Kasumi-1 (cell line): ENCODE data around the gene TMEM52.
A peak's percentile ranks its signal among the peaks of the same experiment; 100 is the strongest.
"Not testable (repeated sequence)": the region's sequence is repeated elsewhere in the genome, so short reads cannot be mapped to it uniquely, and the experiment has no call there.

Source experiments
- DNase-seq, 2 experiments: peaks; one replicate each; lab custom pipeline; 2025; lab: John Stamatoyannopoulos, UW

Gene TMEM52

DNA sequence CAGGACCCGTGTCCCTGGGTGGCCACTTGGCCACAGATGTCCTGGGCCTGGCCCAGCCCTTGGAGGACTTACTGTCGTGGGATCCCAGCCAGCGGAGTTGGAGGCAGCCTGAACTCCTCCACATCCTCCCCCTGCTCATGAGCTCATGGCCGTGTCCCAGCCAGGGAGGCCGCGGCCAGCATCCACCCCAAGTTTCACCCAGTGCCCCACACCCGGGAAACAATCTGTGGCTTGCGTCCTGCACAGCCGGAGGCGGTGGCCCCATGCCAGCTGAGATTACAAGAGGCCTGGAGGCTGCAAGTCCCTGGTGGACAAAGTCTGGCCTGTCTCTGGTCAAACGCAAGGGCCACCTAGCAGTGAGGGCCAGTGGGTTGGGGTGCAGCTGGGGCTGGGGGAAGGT lies 27.5 kb upstream of the TMEM52 start:
- DNase-seq, result no peak

DNA sequence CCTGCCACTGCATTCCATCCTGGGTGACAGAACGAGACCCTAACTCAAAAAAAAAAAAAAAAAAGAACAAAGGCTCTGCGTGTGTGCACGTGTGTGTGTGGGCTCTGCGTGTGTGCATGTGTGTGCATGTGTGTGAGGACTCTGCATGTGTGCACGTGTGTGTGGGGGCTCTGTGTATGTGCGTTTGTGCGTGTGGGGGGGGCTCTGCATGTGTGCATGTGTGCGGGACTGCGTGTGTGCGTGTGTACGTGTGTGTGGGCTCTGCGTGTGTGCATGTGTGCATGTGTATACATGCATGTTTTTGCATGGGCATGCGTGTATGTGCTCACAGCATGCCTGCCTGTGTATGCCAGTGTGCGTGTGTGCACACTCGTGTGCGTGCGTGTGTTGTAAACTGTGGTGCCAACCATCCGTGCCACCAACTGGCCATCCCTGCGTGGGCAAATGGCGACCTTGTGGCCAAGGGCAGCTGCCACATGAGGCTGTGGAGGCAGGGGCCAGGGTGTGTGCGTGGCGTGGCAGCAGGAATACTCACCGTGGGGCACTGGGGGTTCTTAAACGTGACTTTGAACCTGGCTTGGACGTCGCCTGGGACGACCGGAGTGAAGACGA lies 26.8 kb upstream of the TMEM52 start:
- DNase-seq, result no peak

DNA sequence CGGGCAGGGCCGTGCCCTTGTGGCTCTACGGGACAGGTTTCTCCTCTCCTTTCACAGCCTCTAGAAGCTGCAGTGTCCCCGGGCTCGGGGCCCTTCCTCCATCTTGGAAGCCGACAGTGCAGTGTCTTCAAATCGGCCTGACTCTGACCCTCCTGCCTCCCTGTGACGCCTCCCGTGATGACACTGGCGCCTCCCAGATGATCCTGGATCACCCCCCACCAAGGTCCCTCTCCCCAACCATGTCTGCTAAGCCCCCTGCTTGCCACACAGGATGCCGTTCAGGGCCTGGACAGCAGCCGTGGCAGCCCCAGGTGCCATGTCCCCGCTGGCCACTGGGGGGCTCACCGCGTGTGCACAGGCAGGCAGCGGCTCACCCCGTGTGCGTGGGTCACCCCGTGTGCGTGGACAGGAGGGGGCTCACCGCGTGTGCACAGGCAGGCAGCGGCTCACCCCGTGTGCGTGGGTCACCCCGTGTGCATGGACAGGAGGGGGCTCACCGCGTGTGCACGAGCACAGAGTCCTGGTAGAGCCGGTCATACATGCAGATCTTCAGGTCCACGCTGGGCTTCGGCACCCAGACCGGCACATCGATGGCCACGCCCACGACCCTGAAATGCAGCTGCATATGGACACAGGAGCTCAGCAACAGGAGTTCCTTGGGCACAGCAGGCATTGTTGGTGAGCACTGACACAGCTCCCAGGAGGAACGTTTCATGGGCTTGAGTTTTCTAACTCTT lies 24.9 kb upstream of the TMEM52 start:
- peak in 1 of 2 experiments; percentile 24 for DNase-seq

DNA sequence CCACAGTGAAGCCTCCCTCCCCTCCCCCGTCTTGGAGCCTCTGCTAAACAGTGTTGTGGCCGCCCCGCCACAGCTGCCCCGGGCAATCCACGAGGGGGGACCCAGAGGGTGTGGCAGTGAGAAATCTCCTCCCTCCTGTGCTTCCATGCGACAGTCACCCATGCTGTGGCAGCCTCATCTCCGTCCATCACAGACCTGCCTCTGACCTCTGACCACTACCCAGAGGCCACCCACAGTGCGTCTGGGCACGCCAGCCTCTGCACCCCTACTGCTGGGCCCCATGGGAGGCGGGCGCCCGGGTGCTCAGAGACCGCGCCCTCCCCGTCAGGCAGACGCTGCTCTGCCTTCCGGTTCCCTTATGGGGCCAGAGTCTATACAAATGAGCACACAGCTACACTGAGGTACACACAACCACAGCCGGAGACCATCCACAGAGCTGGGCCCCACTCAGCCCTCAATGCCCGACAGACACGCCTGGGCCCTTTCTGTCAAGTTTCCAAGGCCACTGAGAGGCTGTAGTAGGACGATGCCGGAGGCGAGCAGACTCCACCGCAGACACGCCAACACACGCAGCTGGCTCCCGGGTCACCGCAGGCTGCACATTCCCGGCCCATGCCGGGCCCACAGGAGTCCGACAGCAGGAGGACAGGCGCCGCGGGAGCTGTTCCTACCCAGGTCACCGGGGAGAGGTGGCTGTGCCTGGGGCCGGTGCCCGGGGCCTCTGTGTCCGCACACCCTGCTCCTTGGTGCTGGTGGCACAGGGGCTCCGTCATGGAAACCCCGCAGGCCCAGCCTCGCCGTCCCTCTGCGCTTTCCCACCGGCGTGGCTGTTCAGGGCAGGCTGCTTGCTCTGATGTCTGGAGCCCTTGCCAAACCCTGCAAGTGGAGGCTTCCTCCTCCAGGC lies 23.9 kb upstream of the TMEM52 start:
- no peak for DNase-seq

DNA sequence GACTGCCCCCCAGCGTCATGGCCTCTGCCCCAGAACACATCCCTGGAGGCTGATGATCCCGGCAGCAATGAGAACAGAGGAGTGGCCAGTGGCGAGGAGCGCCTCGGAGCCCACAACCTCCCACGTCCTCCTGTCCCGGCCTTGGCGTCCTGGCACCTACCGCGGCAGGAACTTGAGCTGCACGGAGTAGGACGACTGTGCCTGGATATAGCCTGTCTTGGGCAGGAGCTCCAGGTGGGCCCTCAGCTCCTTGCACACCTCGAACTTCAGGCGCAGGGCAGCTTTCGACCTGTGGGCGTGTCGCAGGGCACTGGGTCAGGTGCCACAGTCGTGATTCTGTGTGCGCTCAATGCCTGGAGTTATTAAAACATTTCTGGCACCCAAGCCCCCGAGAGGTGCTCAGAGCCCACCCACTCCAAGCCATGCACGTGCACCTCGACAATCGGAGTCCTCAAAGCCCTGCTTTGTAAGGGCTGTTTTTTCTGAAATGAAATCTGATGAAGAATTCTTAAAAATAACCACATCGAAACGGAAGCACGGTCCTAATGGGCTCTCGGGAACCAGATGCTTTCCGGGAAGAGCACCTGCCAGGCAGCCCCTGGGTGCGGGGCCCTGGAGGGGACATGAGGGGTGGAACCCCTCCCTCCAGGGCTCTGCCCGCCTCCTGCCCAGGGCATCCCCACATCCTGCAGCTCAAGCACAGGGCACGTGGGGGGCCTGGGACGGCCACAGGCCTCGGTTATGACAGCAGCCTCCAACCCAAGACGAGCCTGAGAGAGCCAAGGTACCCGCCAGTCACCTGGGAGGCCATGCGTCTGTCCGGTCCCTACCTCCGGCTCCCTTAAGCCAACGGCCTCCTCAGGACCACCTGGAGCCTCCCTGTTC lies 23.0 kb upstream of the TMEM52 start:
- no peak for DNase-seq

DNA sequence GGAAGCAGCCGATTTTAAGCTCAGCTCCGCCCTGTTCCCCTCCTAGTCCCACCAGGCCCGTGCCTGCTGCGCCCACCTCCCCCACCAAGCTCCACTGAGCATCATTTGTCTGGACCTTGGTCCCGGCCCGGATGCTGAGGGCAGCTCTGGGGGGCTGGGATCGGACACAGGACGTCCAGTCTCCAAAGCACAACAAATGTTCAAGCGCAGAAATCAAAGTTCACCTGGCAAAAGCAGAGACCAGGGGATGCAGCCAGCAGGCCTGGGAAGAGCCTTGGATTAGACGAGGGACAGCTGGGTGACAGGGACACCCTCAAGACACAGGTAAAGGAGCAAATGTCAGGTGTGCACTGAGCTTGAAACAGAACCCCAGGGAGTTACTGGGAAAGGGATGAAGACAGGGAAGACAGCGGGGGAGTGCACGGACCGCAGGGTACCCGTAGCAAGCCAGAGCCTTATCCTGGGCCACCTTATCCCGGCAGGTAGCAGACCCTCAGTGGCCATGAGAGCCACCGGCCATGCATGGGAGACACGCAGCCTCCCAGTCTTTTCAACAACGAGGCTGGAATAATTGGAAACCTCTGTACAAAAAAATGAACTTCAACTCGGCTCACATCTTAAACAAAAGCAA lies 22.2 kb upstream of the TMEM52 start:
- no peak for DNase-seq

DNA sequence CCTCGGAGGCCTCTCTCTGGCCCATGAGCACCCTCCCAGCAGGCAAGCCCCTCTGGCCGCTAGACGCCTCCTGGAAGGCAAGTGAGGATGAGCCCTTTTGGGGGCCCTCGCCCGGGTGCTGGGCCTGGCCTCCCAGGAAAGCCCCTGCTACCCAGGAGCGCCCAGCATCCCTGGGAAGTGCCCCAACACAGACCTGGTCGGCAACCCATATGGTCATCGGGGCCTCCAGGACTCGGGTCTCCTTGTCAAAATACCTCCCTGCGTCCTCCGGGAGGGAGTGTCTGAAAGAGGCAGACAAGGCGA lies 21.0 kb upstream of the TMEM52 start:
- DNase-seq, result no peak

DNA sequence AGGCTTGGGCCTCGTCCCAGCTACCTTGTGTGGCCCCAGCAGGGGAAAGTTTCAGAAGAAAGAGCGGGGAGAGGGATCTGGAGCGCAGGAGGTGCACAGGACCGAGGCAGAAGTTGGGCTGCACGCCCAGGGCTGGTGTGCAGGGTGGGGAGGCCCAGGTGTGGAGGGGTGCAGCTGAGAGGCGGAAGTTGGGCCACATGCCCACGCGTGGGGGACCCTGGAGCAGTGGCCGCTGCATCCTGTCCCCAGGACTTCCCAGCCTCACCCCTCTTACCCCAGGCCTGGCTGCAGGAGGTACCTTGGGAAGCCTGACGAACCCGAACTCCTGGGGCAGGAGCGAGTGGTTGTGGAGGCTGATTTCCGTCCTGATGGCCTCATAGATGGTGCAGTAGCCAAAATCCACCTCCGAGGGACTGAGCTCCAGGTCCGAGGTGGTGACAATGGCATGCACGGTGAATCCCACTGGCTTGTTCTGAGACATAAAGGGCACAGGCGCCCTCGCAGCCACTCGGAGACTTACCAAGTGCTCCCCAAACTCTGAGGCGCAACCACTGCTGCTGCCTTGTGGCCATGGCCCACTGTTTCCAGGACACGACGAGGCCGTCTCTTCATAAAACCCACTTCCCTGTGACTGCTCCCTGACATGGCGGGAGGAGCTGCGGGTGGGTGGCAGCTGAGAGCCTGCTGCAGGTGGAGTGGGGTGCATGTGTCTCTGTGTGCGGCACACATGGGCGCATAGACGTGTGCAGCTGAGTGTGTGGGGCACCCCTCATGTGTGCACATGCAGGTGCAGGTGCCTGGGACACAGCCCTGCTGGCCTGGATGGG lies 20.4 kb upstream of the TMEM52 start:
- DNase-seq, result no peak

DNA sequence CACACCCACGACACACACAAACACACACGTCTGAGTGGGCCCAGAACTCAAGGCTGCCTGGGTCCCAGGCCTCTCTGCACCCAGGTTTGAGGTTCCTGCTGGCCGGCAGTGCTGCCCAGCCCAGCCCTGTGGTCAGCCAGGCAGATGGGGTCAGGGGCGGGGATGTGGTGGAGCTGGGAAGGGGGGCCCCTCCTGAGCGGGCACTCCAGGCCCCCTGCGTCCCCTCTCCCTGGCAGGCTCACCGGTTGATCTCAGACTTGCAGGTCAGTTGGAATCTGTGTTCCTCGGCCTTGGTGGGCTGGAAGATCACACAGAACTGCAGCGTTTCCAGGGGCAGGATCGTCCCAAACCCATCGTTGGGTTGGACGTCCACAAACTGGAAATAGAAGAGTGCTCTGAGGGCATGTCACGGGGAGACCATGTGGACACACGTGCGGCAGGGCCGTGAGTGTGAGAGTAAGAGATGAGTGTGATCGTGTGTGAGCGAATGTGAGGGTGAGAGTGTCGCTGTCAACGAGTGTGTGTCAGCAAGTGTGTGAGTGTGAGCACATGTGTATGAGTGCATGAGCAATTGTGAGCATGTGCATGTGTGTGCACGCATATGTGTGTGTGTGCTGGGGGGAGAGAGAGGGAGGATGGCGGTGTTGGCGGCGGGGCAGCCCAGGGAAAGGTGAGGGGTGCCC lies 19.7 kb upstream of the TMEM52 start:
- DNase-seq, result no peak

DNA sequence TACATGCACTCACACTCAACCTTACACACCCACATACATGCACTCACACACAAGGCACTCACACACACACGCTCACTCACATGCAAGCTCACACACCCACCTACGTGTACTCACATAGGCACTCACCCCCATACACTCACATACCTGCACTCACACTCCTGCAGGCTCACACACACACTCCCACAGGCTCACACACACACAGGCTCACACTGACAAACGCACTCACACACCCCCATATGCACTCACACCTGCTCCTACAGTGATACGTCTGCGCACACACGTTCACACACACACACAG lies 19.1 kb upstream of the TMEM52 start:
- no peak for DNase-seq

DNA sequence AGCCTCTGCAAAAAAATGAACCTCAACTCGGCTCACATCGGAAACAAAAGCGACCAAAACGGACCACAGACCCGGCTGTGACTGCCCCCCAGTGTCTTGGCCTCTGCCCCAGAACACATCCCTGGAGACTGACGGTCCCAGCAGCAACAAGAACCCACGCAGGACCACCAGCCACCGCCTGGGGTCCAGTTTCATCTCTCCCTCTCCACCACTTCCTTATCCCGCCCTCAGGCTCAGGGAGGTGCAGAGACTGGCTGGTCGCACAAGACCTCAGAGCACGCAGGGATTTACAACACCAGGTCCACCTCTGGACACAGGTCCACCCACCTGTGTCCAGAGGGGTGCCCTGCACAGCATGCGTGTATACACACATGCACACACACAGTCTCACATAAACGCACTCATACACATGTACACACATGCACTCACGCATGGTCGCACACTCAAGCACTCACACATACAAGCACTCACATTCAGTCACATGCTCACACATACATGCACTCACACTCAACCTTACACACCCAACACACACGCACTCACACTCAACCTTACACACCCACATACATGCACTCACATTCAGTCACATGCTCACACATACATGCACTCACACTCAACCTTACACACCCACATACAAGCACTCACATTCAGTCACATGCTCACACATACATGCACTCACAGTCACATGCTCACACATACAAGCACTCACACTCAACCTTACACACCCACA lies 18.6 kb upstream of the TMEM52 start:
- DNase-seq, result no peak

DNA sequence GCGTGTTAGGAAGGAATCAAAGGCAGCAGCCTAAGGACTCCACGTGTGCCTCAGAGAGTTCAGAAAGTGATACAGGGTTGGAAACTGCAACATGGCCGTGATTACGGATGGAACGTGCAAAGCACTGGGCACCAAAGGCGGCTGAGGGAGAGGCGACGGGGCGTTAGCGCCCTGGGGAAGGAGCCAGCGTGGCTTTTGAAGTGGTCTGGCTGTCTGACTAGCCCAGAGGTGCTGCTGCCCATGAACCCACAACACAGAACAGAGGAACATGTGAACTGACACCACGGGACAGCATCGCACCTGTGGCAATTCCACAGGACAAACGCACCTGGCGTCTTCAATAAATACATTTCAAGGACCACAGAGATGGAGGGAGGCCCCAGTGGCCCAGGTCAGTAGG lies 18.0 kb upstream of the TMEM52 start:
- DNase-seq, result no peak

DNA sequence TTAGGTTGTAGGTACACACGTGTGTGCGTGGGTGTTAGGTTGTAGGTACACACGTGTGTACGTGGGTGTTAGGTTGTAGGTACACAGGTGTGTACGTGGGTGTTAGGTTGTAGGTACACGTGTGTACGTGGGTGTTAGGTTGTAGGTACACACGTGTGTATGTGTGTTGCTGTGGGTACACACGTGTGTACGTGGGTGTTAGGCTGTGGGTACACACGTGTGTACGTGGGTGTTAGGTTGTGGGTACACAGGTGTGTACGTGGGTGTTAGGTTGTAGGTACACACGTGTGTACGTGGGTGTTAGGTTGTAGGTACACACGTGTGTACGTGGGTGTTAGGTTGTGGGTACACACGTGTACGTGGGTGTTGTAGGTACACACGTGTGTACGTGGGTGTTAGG lies 15.8 kb upstream of the TMEM52 start:
- not testable (repeated sequence) for DNase-seq

DNA sequence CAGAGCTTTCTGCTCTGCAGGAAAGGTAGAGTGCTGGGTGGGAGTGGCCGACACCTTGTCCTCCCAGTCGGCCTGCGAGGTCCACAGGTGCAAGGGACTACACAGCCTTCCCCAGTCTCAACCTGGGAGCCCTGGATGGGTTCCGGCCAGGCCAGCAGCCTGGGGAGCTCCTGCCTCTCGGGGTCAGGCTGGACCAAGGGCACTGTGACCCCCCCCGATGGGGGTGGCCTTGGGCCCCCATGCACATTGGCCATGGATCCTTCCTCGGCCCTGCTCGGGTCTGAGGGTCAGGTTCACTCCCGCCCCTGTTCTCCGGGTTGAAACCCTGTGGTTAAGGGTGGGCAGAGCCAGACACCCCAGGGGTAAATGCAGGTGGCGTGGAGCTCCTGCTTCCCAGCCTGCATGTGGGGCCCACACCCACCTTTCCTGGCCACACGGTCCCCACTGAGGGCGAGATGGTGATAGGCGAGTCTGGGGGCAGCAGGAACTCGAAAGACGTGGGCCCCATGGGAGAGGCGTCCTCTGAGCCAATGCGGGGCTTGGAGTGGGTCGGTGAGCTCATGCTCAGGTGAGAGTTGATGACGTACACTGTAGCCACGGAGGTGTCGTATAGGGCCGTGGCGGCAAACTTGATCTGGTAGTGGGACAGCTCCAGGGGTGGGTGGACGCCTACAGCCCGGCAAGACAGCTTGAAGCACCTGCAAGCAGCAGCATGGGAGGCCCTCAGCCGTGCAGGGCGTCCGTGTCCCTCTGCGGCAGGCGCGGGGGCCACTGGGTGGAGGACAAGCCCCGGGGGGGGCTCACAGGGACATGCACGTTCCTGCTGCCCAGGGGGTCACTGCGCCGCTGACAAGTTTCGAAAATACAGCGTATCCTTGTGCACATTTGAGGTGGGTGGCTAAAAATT lies 10.8 kb upstream of the TMEM52 start:
- no peak for DNase-seq

DNA sequence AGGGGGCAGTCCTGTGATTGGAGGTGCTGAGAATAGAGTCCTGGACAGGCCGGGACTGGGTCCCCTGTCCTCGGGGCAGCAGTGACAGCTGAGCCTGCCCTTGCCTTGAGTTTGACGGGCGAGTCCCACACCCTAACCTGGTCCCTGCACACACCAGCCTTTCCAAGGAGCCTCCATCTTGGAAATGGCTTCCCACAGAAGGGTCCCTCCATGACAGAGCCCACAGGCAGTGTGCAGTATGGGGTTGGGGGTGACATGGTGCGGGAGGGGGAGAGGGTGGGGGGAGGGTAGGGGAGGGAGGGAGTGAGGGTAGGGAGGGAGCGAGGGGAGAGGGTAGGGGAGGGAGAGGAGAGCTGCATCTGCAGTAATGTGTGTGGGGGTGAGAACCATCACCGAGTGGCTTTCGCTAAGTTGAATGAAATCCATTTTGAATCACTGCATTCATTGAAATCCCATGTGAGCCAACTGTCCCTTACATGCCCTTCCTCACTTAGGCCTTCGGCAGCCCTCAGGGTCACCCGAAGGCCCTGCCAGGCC lies 10.1 kb upstream of the TMEM52 start:
- no peak for DNase-seq

DNA sequence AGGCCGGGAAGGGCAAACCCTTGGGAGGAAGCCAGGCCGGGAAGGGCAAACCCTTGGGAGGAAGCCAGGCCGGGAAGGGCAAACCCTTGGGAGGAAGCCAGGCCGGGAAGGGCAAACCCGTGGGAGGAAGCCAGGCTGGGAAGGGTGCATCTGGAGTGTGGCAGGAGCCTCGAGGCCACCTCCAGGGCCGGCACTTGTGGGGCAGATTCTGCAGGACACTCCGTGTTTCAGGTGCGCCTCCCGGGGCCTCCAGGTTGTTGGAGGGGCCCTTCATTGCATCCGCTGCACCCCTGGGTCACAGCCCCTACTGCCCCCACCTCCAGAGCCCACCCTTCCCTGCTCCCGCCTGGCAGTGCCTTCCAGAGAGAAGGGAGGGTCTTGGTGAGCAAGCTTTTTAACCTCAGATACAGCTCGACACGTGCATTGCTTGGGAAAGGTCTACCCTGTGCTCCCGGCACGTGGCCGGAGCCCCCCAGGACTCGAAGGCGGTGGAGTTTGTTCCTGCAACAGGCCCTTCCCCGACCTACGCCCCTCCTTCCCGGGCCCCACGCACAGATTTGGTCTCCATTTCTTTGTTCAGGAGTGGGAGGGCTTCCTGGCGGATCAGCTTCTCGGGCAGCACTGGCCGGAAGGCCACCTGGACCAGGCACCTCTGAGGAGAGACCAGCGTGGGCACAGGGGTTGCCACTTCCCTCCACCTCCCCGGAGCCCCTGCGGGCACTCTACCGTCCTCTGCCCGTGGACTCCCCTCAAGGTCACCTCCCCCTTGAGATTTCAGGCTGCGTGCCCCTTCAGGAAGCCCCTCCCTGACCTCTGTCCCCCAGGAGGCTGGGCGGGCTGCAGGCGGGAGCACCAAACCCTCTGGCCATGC lies 9.4 kb upstream of the TMEM52 start:
- no peak for DNase-seq

DNA sequence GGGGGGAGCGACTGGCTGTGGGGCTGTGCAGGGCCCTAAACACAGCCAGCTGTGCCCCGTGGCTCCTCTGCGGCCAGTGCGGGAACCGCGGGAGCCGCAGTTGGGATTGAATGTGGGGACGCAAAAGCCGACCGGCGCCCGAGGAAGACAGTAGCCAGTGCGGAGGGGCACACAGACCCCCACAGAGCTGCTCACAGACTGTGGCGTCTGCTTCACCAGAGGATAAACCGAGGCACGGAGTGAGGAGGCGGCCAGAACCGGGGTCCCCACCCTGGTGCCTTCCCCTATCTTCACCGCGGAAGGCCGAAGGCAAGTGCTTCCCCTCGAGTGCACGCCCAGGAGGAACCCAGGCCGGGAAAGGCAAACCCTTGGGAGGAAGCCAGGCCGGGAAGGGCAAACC lies 8.7 kb upstream of the TMEM52 start:
- no peak for DNase-seq
